NCI-H2227 treated with DMSO at 0.1 percent for 48 hours (cell line): ENCODE data around the gene CD8B2.
"Not testable (repeated sequence)": the region's sequence is repeated elsewhere in the genome, so short reads cannot be mapped to it uniquely, and the experiment has no call there.

Experiments used
- DNase-seq: peaks from one replicate; lab custom pipeline; 2025; lab: John Stamatoyannopoulos, UW

Gene CD8B2

DNA sequence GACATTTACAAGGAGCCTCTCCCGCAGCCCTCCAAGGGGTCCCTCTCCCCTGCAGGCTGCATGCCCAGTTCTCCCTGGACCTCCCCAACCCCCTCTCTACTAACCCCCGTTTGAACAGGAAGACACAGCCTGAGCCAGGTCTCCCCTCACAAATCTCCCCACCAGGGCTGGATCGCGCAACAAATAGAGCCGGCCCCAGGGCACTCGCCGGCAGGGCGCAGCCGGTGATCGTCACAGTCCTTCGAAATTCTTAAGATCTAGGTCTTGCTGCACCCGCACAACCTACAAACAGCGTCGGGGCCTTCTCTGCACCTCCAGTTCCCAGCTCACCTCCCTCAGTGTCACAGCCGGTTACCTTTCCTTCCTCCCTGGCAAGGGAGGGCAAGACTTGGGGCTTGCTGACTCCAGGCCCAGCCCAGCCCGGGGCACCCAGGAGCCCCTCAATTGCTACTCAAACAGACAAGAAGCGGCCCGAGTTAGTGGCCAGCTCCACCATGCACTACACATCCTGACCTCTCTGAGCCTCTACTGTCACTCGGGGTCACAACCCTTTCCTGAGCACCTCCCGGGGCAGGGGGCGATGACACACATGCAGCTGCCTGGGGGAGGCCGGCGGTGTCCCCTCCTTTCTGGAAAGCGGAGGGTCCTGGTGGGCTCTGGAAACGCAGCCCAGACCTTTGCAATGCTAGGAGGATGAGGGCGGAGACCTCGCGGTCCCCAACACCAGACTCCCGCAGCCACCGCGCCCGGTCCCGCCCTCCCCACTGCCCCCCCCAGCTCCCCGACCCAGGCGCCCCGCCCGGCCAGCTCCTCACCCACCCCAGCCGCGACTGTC, at the start of gene CD8B2:
TSS of gene CD8B2 (plus strand) at position 814 of the 835 bp plus-strand sequence. CDS start 63 bp downstream, outside the sequence.
- not testable (repeated sequence) for DNase-seq

DNA sequence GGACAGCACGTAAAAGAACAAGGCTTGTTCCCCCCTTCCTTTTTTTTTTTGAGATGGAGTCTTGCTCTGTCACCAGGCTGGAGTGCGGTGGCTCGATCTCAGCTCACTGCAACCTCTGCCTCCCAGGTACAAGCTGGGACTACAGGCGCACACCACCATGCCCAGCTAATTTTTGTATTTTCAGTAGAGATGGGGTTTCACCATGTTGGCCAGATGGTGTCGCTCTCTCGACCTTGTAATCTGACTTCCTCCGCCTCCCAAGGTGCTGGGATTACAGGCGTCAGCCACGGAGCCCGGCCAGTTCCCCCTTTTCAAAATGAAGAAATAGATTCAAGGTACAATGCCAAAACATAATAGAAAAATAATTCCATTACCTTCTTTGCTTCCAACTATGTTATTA, 25.3 kb upstream of the CD8B2 start:
- DNase-seq = not testable (repeated sequence)

DNA sequence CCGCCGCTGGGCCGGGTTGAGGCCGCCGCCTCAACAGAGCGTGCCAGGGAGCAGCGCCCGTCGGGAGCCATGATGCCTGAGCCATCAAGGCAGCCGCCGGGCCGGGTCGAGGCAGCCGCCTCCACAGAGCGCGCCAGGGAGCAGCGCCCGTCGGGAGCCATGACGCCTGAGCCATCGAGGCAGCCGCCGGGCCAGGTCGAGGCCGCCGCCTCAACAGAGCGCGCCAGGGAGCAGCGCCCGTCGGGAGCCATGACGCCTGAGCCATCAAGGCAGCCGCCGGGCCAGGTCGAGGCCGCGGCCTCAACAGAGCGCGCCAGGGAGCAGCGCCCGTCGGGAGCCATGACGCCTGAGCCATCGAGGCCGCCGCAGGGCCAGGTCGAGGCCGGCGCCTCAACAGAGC, 19.6 kb upstream of the CD8B2 start:
- DNase-seq = not testable (repeated sequence)

DNA sequence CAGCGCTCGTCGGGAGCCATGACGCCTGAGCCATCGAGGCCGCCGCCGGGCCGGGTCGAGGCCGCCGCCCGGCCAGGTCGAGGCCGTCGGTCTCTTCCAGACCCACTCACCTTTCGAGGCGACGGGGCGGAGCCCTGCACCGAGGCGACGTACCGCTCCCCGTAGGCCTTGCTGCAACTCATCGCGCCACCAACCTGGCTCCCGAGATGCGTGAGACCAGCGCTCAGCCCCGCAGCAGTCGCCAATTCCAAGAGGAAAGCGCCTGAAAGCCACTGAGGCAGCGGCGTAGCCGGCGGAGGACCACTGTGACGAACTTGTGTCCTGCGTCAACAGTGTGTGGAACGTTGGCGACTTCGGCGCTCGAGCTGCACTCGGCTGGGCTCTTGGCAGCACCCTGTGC, 19.1 kb upstream of the CD8B2 start, which contains the start of gene RGPD3:
TSS of gene RGPD3 (minus strand) at position 307 of the 400 bp plus-strand sequence. CDS start at position 182, 125 bp downstream.
- not testable (repeated sequence) for DNase-seq

DNA sequence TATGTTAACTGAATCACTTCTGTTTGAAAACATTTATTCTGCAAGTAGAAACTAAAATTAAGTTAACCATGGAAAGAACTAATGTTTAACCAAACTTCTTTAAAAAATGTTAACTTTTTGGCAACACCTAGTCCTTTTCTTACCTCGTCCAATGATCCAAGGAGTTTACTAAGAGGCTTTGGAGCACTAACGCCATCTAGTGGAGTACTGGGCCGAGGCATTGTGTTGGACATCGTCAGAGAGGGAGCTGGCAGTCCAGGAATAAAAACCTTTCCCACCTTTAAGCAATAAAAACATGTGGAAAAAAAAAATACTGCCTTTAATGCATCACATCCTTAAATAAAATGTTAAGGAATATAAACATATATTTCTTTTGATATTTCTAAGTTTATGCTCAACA, 16.5 kb upstream of the CD8B2 start:
- not testable (repeated sequence) for DNase-seq

DNA sequence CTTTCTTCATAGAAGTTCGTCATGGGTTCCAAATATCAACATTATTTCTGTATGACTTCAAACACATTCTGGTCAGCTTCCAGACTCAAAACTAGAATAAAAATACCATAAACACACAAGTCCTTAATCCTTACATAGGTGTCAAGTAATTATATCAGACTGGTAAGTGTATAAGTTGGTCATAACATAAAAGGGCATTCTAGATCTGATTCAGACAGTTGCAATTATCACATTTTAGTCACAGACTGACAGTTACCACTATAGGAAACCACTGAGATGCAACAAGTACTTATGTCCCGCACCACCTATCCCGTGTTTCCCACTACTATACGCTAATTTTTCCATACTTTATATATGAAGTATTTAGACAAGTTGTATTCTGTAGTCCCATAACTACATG, 9.5 kb upstream of the CD8B2 start:
- DNase-seq = not testable (repeated sequence)

DNA sequence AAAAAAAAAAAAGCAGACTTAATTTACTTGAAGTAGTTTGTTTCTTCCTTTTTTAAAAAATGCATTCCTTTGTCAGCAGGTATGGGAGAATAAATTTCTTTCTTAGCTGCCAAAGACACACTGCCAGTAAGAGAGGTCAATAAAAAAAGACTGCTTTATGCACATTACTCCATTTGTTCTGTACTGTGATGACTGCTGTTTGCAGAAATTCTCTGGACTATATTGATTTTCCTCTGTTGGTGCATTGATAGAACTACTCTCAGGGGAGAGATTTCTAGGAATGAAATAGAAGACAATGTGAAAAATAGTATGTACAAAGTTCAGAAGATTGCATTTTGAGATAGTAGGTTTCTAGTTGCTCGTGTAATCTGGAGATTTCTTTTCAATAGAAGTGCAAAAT, 7.6 kb upstream of the CD8B2 start:
- DNase-seq = not testable (repeated sequence)

DNA sequence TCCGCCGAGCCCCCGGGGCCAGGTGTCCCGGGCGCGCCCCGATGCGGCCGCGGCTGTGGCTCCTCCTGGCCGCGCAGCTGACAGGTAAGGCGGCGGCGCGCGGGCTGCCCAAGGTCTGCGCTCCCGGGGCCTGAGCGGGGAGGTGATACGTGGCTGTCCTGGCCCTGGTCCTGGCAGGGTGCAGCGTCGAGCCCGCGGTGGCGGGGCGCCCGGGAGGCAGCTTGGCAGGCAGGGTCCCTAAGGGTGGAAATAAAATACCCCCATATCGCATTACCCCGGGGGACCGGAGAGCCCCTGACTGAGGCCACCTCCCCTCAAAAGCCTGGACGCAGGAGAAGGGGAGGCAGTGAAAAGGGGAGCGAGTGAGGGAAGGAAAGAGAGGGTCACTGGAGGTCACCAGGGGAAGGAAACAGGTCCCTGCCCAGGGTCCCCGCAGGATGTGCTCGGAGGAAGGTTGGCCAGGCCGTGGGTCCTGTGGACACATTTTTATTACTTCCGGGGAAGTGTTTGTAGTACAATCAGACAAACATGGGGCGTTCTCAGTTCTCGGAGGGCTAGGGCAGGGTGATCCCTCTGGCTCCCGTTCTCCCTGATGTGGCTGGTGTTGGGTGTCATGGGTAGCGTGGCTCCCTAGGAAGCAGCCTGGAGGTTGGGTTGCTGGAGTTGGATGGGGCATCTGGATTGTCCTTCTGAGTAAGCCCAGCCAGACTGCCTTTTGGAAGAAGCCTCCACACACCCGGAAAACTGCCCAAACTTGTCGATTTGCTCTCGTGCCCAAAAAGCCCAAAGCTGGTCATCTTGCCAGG, 425 bp downstream of the CD8B2 start:
- not testable (repeated sequence) for DNase-seq

DNA sequence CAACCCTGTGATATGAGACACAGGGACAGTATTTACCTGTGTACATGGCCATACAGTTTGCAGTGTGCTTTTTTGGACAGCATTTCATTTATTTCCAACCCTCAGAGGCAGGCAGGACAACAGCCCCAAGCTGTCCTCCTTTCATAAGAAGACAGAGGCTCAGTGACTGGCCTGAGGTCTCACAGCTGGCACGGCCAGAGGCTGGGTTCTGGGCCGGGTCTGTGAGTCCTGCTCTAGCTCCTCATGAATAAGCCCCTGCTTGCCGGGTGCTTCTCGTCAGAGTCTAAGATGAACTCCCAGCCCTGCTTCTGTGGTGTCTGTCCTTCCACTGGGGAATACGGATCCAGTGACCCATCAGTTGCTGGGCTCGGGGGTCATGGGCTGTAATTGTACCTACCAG, 2.5 kb downstream of the CD8B2 start:
- not testable (repeated sequence) for DNase-seq

DNA sequence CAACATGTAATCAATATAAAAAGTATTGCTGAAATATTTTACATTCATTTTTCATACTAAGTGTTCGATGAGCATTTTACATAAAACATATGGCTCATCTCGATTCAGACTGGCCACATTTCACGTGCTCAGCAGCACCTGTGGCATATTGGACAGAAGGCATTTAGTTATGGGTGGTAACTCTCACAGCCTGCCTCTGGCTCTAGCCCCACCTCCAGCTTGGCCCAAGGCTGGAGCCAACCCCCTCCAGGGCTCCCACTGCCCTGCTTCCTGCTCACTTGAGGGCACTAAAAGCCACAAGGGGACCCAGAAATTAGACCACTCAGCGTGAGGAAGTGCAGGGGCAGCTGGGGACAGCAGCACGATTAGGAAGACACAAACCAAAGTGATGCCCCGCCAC, 5.2 kb downstream of the CD8B2 start:
- not testable (repeated sequence) for DNase-seq

DNA sequence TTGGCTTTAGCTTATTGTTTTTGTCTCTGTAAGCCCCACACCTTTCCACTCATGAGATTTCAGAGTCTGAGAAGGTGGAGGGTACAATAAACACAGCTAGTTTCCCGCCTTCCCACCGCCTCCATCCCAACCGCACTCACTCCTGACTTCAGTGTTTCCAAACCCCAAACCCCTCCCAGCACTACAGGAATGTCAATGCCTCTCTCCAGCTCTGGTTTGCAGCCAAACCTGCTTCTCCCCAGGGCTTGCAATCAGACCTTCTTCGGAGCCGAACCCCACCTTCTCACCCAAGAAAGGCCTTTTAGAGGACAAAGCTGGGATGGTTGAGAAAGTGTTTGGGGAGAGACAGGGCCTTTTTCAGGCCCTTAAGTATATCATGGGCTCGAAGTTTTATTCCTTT, 5.7 kb downstream of the CD8B2 start:
- not testable (repeated sequence) for DNase-seq

DNA sequence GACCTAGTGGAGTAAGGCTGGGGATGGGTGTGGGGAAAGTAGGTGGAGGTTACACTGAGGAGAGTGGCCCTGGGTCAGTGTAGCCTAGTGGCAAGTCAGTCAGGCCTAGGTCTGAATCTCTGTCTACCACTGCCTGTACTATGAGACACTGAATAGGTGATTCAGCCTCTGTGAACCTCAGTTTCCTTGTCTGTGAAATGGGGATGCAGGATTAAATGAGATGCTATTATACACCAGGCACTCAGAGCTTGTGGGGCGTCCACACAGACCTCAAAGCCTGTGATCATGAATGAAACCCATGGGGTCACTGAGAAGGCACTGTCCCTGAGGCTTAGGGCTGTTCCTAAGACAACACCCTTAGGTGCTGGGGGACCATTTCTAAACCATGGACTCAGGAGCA, 11.4 kb downstream of the CD8B2 start:
- not testable (repeated sequence) for DNase-seq

DNA sequence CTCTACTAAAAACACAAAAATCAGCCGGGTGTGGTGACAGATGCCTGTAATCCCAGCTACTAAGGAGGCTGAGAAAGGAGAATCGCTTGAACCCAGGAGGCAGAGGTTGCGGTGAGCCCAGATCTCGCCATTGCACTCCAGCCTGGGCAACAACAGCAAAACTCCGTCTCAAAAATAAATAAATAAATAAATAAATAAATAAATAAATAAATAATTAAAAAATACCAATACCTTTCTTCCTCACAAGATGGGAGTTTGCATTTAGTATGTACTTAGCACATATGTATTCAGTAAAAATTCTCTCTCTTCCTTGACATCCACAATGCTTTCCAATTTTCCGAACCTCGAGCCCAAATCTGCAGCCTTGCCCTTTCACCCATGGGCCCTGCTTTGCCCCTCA, 13.2 kb downstream of the CD8B2 start:
- not testable (repeated sequence) for DNase-seq

DNA sequence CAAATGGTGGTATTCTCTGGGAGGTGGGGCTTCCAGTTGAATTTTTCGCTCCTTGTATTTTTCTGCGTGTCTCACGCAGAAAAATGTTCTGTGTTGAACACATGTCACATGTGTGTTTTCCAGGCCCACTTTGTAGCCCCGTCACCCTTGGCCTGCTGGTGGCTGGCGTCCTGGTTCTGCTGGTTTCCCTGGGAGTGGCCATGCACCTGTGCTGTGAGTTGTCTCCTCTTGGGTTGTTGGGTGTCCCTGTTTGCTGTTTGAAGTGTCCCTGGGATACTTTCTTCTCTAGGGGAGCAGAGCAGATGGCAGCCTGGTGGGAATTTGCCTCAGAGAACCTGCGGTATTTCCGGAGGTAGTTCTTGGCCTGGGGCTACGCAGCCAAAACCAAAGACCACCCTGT, 15.2 kb downstream of the CD8B2 start:
- not testable (repeated sequence) for DNase-seq

DNA sequence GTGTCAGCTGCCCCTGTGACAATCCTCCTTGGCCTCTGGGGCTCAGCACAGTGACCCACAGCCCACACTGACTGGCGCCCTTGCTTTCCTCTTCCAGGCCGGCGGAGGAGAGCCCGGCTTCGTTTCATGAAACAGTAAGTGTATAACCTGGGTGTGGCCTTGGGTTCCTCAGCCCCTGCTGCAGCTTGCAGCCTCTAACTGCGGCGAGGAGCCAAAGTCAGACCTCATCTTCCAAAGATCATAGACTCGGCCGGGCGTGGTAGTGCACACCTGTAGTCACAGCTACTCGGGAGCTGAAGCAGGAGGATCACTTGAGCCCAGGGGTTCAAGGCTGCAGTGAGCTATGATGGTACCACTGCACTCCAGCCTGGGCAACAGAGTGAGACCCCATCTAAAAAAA, 17.0 kb downstream of the CD8B2 start:
- not testable (repeated sequence) for DNase-seq

DNA sequence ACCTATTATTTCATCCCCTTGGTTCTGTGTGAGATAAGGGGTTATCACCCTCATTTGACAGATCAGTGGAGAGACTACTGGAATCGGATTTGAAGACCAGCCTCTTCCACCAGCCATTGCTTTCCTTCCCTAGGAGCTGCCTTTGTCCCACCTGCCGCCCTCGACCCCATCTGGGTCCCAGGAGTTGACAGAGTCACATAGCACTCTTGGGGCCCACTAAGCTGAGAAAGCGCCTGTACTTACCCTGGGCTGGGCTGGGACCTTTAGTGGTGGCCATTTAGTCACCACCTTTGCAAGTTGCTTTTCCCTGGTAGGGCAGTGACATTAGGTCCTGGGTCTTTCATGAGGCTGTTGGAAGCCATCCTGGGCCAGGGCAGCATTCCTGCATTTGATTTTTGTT, 17.6 kb downstream of the CD8B2 start:
- not testable (repeated sequence) for DNase-seq

DNA sequence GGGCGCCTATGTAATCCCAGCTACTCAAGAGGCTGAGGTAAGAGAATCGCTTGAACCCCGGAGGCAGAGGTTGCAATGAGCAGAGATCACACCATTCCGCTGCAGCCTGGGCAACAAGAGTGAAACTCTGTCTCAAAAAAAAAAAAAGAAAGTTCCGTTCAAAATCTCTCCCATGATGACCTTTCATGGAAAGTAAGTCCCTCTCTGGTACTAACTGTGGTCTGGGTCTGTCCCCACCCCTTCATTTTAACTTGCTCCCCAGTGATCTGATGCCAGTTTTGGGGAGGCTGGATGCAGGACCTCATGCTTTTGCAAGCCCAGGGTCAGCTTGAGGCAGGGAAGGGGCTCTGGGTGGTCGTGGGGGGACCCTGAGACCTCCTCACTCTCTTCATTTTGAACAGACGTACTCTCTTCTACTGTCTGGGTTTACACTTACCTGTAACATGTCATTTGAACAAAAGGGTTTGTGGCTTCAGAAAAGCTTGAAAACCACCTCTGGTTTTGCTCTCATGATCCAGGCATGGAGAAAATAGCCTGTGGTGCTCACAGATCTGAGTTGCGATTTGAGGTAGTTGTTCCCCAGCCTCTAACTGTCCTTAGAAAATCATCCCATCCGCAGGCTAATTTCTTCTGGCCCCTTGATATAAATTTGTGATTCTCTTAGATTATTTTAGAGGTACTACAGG, 19.0 kb downstream of the CD8B2 start:
- DNase-seq = not testable (repeated sequence)

DNA sequence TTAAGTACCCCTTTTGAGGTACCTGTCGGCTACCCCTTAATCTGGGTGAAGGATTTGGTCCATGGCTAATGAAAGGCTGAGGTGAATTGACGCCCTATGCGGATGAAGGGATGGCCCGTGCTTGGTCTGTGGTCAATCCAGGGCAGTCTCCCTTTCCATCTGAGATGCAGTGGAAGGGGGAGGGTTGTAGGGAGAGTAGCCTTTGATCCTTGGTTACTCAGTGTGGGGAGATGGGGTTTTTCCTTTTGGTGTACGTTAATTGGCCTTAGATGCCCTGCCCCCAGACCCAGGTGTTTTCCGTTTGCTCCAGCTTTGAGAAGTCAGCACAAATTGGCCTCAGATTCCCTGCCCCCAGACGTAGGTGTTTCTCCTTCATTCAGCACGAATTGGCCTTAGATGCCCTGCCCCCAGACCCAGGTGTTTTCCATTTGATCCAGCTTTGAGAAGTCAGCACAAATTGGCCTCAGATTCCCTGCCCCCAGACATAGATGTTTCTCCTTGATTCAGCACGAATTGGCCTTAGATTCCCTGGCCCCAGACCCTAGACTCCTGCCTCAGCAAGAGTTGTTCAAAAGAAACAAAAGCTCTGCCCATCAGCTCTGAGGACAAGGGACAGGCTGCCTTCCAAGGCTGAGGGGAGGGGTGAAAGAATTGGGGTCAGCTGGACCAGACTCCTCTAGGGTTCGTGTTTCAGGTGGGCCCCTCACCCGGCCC, 21.7 kb downstream of the CD8B2 start:
- DNase-seq = not testable (repeated sequence)

DNA sequence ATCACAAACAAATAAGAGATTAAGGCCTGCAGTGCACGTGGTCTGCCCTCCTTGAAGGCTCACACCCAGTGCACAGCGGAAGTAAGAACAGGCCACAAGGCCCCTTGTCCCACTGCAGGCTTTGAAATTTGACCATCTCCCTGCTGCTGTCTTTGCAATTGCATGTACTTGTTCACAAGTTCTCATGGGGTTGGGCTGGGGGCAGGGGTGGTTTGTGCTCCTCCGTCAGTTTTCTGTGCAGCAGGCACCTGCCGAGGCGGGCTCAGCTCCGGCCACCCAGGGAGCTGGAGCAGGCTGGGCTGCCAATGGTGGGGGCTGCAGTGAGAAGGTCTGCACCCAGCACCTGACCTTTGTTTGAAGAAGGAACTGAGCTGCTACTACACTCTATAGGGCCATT, 22.2 kb downstream of the CD8B2 start:
- DNase-seq = not testable (repeated sequence)

DNA sequence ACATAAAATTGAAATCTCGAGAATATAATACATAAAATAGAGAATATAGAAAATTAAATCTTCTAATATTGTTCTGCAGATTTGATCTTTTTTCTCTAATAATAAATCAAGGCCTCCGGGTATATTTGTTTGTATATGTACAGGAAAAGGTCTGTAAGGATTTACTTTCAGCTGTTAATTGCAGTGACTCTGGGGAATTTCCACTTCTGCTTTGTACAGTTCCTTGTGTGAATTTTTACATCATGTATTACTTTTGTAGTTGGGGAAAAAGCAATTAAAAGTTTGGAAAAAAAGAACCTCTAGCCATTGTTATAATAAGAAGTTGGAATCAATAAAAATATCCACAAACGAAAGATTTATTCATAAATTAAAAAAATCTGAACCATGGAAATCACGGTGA, 23.6 kb downstream of the CD8B2 start:
- DNase-seq = not testable (repeated sequence)

DNA sequence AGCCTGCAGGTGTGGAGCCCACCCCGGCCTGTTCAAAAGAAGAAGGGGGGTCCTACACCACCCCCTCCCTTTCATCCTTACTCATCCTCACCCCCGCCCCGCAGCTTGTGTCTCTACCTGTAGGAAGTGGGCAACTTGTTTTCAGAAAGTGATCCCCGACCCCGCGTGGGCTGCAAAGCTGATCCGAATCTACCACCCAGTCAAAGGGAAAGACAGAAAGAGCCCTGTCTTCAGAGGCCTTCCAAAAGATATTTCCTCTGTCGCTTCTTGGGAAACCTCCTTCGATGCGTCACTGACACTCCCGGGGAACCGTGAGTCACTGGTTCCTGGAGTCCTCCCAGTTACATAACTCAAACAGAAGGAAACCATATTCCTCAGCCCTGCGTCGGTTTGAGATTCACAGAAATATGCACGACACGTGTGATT, 24.3 kb downstream of the CD8B2 start:
- DNase-seq = not testable (repeated sequence)
